ENCODE data around the gene UGT1A6.

DNA sequence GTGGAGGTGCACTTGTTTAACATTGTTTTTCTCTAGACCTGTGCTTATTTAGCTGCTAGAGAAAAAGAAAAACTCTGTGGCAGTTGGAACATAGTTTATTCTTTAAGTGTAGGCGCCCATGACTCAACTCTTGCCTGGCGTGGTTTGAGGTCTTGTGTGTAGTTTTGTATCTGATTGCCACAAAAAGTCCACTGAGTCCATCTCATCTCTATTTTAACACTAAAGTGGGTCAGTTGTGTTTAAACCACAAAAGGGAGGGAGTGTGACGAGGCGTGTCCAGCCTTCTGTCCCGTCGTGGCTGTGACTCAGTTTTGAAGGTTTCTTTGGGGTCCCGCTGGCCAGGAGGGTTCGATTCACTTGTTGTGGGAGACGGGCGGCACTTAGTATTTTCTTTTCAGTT is 36.2 kb upstream of the UGT1A6 start:
- TF ChIP-seq, protein P1, sequence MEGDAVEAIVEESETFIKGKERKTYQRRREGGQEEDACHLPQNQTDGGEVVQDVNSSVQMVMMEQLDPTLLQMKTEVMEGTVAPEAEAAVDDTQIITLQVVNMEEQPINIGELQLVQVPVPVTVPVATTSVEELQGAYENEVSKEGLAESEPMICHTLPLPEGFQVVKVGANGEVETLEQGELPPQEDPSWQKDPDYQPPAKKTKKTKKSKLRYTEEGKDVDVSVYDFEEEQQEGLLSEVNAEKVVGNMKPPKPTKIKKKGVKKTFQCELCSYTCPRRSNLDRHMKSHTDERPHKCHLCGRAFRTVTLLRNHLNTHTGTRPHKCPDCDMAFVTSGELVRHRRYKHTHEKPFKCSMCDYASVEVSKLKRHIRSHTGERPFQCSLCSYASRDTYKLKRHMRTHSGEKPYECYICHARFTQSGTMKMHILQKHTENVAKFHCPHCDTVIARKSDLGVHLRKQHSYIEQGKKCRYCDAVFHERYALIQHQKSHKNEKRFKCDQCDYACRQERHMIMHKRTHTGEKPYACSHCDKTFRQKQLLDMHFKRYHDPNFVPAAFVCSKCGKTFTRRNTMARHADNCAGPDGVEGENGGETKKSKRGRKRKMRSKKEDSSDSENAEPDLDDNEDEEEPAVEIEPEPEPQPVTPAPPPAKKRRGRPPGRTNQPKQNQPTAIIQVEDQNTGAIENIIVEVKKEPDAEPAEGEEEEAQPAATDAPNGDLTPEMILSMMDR (conservative IDR thresholded peaks at IDR 0.05; ENCODE audit: low read depth, low read length), result no peak
- no peak for TF ChIP-seq EZH2 (IDR thresholded peaks at IDR 0.05; ENCODE audit: borderline replicate concordance, low read depth, low read length, poor library complexity, severe bottlenecking)

Measured in A673 (cell line).